ENCODE results near the gene LSP1. TPM values are rescaled to one million over a fixed set of nuclear protein-coding genes. Genes with fewer than 3 reads are reported as not detected.

LSP1 gene
- total RNA-seq, 1 donor from 2014 or later, result not detected

GRCh38 chr11:1928891-1929541, 76.1 kb downstream of the LSP1 start:
- no peak for DNase-seq (ENCODE audit: low read depth in 2 of 2)

DNA sequence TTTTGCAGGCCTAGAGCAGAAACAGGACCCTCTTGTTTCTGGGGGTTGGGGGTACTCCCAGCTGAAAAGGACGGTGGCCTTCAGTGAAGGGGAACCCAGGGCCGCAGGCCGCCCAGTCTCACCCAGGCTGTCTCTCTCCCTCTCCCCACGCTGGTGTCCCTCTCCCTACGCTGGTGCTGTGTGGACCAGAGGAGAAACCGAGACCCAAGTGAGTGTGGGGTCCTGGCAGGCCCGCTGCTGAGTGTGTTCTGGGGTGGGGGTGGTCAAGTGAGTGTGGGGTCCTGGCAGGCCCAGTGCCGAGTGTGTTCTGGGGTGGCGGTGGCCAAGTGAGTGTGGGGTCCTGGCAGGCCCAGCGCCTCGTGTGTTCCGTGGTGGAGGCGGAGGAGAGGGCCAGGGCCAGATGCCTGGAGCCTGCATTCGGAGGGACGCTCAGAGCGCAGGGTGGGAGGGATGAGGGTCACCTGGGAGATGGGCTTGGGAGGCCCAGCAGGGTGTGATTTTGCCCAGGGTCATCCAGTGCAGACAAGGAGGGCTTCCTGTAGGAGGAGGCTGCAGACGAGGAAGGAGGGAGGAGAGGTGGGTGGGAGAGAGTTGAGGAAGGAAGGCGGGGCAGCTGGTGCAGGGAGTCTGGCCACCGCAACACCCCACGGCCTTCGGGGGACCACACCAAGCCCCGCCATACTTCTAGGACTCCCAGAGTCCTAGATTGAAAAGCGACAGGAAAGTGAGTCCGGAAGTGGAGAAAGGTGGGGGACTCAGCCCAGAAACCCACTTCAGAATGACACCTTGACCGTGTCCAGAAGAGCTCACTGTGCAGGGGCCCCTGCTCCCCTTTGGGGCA, 77.0 kb downstream of the LSP1 start:
- DNase-seq (ENCODE audit: low read depth in 2 of 2), result no peak

DNA sequence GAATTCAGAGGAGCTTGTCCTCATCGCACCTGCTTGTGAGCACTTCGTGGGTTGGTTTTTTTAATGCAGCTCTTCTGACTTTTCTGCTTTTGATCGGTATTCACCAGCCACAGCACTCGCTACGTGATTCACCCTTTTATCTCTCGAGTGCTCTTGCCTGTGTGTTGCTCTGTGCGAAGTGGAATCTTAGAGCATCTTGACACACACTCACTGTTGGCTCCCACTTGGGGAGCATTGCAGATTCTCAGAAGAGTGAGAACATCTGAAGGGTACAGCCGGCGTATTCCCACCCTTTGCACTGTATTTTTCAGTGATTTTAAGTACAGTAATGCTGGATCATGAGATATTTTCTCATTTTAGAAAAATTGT, 77.6 kb downstream of the LSP1 start:
- no peak for DNase-seq (ENCODE audit: low read depth in 2 of 2)

DNA sequence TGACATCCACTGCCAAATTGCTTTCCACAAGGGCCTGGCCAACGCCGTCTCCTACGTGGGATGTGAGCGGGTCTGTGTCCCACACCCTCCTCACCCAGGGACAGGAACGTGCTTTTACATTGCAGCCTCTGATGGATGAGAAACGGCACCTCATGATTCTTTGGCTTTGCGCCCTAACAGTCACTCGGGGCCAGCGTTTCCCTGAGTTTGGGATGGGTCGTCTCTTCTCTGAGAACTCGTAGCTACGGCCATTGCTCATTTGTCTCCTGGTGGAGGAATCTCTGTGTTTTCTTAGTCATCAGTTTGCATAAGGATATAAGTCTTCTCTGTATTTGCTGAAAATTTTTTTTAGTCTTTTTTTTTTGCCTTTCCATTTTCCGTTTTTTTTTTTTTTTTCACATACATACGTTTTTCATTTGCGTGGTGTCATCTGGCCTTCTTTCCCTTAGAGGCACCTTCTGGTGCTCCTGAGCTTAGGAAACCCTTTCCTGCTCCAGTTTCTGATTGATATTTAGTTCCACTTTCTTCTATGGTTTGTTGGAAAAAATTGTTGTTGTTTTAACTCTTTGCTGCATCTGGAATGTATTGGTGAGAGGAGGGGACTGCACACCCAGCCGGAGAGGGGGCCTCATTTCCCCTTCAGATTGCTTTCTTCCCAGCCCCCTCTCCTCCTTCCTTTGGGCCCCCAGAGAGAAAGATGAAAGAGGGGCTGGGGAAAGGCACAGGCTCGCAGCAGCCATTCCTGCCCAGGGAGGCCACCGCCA, 78.6 kb downstream of the LSP1 start:
- no peak for DNase-seq (ENCODE audit: low read depth in 2 of 2)

DNA sequence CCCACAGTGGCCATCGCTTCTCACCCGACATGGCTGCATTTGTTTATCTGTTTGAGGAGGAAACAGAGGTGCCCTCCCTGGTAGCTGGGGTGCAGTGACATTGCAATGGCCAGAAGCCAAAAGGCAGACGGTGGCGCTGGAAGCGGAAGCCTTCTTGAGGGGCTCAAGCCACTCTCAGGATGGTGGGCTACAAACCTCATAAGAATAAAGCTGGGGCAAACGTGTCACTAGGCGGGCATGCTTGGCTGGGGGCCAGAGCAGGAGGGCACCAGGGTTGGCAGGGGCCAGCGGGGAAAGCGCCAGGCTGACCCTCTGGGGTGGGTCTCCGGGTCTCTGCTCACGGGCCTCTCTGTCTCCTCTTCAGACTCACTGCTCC, 79.2 kb downstream of the LSP1 start:
- no peak for DNase-seq (ENCODE audit: low read depth in 2 of 2)

GRCh38 chr11:1932681-1933080, 79.8 kb downstream of the LSP1 start:
- no peak for DNase-seq (ENCODE audit: low read depth in 2 of 2)

DNA sequence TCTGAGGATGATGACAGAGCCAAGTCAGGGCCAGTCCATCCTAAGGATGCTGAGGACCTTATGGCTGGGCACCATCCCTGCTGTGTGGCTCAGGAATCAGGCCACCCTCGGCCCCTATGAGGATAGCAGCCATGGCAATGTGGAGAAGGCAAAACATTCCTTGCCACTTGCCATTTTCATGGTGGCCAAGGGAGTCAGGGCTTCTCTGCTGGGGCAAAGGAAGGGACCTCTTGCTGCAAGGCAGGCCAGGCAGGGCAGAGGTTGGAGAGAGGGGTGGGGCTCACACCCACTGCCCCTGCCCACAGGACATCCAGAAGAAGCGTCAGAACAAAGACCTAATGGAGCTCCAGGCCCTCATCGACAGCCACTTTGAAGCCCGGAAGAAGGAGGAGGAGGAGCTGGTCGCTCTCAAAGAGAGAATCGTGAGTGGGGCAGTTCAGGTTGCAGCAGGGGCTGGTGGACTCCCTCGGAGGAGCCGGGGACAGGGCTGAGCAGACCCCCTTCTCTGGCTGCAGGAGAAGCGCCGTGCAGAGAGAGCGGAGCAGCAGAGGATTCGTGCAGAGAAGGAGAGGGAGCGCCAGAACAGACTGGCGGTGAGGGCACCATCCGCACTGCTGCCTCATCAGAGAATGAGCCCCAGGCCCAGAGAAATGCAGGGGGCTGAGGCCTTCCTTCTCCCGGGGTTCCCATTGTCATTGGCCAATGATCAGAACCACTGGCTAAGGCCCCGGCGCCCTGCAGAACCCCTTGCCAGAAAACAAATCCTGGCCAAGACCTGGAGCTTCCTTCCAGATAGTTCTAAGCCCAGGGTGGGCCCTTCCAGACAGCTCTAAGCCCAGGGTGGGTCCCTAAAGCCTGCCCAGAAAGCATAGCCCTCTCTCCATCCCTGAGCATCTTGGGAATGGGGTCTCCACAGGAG, 80.8 kb downstream of the LSP1 start:
- DNase-seq (ENCODE audit: low read depth in 2 of 2), result no peak

DNA sequence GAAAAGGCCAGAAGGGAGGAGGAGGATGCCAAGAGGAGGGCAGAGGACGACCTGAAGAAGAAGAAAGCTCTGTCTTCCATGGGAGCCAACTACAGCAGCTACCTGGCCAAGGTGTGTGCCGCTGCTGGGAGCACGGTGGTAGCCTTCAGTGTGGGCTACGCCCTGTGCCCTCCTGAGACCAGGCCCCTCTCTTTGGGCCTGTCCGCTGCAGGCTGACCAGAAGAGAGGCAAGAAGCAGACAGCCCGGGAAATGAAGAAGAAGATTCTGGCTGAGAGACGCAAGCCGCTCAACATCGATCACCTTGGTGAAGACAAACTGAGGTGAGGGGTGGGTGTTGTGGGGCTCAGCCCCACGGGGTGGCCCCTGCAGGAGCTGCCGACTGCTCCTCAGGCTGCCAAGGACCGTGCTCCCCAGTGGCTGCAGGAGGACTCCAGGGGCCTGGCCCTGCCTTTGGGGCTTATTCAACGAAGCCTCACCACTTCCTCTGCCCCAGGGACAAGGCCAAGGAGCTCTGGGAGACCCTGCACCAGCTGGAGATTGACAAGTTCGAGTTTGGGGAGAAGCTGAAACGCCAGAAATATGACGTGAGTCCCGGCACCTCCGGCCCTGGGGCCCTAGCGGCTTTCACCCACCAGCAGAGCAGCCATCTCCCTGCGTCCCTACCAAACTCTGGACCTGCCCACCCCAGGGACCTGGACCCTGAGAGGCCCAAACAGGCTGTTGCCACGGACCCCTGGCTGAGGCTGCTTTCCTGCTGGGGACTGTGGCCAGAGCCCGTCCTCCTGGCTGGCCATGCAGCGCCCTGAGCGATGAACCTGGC, 81.7 kb downstream of the LSP1 start:
- no peak for DNase-seq (ENCODE audit: low read depth in 2 of 2)

DNA sequence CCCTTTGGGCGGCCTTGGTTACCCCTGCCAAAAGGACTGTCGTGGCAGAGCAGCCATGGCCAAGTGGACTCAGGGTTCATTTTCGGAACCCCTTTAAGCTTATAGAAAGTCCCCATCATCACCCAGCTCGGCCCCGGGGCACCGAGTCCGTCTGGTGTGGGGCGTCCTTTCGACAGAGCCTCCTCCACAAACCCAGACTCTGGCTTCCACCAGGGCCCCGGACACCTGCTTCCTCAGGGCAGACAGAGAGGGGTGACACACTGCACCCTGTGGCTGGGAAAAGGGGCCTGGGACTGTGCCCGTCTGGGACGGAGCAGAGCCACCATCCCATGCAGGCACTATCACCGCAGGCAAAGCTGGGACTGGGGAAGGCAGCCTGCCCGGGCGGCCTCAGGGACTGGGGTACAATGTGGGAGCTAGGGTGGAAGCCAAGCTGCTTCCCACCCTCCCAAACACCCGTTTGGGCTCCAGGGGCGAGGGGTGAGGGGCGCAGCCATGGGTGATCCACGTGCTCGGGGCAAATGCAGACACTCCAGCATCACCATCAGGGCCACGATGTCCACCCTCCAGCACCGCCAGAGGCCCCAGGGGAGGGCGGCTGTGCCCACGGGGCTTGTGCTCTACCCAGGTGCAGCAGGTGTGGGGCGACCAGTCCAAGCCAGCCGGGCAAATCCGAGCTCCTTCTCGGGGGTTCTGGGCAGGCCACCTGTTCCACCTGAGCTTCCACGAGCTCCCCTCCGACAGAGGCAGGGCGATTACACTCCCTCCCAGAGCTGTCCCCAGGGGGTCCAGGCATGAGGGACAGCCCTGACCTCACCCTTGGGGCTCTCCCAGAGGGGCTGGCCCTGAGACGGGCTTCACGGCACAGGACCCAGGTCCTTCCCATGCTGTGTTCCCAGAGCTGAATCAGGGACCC, 82.5 kb downstream of the LSP1 start:
- DNase-seq (ENCODE audit: low read depth in 2 of 2), result no peak

DNA sequence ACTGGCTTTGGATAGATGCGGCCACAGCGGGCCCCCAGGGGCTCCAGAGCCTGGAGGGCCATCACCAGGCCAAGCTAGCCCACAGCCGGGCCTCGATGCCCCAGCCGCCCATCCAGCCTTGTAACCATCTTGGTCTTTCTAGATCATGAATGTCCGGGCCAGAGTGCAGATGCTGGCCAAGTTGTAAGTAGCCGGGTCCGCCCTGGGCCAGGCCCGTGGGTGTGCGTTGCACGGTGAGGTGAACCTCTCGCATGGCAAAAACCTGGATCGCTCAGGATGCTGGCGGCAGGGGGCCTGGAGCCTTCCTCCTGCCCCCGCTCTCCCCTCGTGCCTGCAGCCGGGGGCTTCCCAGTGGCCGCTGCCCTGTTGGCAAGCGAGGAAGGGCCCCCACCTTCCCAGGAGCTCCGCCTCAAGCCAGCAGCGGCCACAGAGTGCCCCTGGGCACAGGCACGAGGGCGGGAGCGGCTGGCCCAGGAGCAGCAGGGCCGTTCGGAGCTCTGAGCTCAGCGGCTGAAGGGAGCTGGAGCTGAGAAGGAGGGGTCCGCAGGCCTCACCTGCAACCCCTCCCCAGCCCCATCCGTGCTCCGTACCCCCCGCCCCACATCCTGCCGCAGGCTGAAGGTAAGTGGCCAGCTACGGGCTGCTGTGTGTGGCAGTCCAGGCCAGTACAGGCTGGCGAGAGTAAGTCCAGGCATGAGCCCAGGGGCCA, 83.3 kb downstream of the LSP1 start:
- DNase-seq (ENCODE audit: low read depth in 2 of 2), result no peak

DNA sequence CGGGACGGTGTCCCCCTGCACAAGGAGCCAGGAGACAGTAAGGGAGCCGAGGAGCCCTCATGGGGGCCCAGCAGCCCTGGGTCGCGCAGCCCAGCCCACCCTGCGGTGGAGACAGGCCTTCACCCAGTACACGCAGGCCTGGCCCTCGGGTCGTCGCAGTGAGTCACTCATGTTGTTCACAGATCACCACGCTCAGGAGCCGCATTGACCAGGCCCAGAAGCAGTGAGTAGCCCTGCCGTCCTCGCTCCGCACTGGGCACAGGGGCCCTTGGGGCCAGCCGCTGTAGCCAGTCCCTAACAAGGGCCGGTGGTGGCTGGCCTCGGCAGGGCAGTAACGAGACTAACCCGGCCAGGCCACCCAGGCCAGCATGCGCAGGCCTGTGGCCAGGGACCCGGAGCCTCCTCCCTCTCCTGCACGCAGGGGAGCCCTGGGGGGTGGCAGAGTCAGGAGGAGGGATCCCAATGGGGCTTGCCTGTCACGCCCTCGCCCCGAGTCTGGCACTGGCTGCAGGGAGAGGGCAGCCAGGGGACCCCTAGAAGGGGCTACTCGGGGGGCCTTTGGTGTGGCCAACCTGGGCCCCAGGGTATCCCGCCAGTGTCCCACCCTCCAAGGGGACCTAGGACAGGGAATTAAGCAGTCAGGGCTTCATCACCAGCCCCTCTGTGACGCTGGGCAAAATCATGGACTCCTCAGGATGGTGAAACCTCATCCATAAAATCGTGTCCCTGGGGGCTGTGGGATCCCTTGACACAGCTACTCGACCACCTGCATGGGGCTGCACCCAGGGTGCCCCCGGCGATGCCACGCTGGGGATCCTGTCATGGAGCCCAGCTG, 84.1 kb downstream of the LSP1 start:
- DNase-seq (ENCODE audit: low read depth in 2 of 2), result no peak

- DNase-seq (ENCODE audit: low read depth in 2 of 2), result no peak
These were observed 84.9 kb downstream of the LSP1 start for GRCh38 chr11:1937616-1938342.

DNA sequence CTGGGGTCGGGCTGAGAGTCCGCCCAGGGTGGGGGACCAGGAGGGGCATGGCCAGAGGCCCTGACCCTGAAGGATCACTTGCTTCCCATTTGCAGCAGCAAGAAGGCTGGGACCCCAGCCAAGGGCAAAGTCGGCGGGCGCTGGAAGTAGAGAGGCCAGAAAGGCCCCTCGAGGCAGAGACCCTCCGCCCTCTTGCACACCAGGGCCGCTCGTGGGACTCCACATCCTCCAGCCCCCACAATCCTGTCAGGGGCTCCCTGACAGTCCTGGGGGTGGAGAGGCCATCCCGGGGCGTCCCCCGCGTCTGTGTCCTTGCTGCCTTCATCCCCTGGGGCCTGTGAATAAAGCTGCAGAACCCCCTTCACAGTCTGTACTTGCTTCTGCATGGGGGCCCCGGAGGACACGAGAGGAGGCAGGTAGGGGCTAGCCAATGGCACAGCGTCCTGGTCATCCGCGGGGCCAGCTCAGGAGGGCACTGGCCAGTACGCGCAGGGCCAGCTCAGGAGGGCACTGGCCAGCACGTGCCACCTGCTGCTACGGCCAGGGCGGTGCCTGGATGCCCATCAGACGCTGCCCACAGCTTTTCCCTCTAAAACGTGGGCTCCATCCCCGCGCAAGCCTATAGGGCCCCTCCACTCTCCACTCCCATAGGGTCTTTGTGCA, 85.6 kb downstream of the LSP1 start:
- DNase-seq (ENCODE audit: low read depth in 2 of 2), result no peak

- no peak for DNase-seq (ENCODE audit: low read depth in 2 of 2)
These were observed 86.2 kb downstream of the LSP1 start for GRCh38 chr11:1939006-1939625.

DNA sequence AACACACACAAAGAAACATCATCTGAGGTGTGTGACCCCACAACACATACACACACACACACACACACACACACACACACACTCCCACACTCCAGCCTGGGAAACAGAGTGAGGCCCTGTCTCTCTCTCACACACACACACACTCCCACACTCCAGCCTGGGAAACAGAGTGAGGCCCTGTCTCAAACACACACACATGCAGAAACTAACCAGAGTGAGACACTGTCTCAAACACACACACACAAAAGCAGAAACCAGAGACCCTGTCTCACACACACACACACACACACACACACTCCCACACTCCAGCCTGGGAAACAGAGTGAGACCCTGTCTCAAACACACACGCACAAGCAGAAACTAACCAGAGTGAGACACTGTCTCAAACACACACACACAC, 86.9 kb downstream of the LSP1 start:
- DNase-seq (ENCODE audit: low read depth in 2 of 2), result peak; percentile 20 to 48
